Pons (tissue), 1 donor: ENCODE results near the gene ATXN2L.
"Not testable (repeated sequence)": the region's sequence is repeated elsewhere in the genome, so short reads cannot be mapped to it uniquely, and the experiment has no call there.

ENCODE experiments used
- DNase-seq: peaks from one replicate; pipeline ENCODE4 v3.0.0-alpha.2; 2016; ENCODE audit warnings: low spot score

Gene ATXN2L

DNA sequence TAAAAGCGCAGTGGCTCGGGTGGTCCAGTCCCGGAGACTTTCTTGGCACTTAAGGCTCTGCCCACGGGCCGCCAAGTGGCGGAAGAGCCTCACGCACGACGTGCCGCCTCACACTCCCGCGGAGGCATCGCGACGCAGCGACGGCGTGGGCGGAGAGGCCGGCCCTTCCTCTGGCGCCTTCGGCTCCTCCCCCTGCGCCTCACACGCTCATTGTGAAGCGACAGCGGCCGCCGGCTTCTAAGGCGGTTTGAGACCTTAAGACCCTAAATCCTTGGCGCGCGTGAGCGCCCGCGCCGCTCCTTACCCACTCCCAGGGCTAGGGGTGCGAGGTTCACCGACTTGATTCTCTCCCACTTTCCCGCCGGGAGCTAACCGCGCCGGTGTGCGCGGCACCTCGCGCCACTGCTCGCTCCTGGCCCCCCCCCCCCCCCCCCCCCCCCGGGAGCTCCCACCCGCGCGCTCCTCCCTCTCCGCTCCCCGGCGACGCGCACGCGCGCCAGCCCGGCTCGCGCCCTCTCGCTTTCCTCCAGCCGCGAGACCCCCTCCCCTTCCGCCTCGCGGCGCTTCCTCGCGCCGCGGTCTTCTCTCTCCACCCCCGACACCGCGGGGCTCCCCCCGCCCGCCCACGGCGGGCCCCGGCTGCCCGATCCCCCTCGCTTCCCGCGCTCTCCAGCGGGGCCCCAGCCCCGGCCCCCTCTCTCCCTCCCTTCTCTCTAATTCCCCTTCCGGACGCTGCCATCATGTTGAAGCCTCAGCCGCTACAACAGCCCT is at the start of gene ATXN2L:
Gene ATXN2L, plus strand, starts transcription at position 480 of the 771 bp plus-strand sequence. Its CDS starts 261 bp downstream, at position 741.
- DNase-seq, result peak; percentile 92

DNA sequence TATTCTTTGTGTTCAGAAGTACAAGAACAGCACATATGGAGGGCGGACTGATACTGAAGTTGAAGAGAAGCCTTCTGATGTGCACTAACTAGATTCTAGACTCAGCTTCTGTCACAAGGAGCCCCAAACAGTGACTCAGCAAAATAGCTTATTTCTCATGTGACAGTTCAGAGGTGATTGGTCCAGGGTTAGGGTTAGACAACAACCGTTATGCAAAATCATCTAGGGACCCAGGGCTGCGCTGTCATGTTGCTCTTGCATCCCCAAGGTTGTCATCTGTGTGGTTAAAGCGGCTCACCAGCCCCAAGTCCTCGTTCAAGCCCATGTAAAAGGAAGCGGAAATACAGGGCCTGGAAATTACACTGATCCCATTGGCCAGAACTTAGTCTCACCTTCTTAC is 41.1 kb upstream of the ATXN2L start:
- DNase-seq, result not testable (repeated sequence)

DNA sequence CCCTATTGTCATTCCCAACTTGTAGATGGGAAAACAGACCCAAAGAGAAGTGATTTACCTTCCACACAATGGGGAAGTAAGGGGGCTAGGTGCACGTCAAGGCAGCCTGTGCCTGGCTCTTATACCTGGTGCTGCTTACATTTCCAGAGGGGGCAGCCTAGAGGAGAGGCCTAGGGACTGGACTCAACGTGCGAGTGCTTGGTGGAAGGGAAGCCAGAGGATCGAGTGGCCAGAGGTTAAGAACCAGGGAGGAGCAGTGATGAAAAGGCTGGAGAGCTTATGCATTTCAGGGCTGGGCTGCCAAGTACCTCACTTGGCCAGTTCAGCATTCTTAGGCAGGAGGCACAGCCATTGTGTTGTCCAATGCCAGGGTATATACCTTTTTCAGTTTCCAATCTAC is 40.4 kb upstream of the ATXN2L start:
- DNase-seq, result not testable (repeated sequence)

DNA sequence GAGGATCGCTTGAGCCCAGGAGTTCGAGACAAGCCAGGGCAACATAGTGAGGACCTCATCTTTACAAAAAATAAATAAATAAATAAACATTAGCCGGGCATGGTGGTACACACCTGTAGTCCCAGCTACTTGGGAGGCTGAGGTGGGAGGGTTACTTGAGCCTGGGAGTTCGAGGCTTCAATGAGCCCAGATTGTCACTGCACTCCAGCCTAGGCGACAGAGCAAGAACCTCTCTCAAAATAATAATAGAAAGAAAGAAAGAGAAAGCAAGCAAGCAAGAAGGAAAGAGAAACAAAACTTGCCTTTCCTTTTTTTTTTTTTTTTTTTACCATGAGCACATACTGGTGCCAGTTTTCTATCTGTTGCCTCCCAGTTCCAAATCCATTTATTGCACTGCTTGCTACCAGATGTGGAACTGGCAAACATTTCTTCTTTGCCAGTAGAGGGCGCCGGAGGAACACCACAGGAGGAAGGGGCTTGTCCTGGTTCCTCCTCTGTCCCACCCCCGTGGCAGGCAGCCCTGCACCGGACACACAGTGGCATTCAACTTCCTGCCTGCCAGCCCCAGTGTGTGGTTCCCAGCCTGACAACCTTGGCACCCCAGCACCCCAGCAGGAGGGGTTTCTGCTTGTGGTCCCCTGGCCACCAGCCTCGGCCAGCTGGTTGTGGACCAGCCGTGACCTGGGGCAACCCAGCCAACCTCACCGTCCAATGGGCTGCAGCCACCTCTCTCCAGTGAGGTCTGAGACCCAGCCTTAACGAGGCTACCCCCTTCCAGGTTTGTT is 20.4 kb upstream of the ATXN2L start:
- peak; percentile 85 for DNase-seq

DNA sequence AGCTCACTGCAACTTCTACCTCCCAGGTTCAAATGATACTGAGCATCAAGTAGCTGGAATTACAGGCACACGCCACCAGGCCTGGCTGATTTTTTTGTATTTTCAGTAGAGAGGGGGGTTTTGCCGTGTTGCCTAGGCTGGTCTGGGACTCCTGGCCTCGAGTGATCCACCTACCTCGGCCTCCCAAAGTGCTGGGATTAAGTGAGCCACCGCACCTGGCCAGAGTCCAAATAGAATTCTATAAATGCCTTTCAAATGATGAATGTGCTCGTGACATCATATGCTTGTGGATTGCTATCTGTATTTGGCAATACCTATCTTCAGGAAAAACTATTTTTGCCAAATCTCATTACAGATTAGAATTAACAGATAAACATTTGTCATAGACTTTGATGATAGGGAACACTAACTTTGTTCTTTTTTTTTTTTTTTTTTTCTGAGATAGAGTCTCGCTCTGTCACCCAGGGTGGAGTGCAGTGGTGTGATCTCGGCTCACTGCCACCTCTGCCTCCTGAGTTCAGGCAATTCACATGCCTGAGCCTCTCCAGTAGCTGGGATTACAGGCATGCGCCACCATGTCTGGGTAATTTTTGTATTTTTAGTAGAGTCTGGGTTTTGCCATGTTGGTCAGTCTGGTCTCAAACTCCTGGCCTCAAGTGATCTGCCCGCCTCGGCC is 15.2 kb upstream of the ATXN2L start:
- DNase-seq, result not testable (repeated sequence)

DNA sequence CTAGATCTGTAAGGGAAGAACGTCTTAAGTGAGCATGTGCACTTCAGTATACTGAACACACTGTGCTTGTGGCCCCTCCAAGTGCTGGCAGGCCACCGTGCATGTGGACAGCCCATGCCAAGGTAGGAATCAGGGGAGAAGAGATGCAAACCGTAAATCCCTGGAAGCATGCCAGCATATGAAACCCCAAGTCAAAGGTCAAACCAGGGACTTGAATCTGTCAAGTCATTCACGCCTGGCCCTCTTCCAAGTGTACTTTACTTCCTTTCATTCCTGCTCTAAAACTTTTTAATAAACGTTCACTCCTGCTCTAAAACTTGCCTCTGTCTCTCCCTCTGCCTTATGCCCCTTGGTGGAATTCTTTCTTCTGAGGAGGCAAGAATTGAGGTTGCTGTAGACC is 2.8 kb upstream of the ATXN2L start:
- DNase-seq, result no peak

GRCh38 chr16:28820546-28820945 is 2.3 kb upstream of the ATXN2L start:
- not testable (repeated sequence) for DNase-seq

DNA sequence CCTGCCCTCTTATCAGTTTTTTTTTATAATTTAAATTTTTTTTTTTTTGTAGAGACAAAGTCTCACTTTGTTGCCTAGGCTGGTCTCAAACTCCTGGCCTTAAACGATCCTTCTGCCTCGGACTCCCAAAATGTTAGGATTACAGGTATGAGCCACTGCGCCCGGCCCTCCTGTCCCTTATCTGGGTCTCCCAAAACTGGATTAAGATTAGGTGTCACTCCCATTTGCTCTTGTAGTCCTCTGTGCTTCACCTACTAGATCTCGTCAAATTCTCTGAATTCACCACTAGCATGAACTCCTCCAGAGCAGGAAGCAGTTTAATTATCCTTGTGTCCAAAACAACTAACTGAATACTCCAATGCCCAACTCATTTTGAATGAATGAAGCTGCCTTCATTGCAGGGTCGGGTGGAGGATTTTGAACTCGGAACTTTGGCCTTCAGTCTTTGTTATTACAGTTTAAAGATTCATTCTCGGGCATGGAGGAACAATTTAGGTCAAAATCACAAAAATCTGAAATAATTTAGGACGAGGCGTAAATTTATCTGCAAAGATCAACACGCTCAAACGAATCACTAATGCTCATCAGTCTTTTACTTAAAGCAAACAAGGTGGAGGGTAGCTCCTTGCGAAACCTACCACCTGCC is 802 bp upstream of the ATXN2L start:
- DNase-seq, result no peak

DNA sequence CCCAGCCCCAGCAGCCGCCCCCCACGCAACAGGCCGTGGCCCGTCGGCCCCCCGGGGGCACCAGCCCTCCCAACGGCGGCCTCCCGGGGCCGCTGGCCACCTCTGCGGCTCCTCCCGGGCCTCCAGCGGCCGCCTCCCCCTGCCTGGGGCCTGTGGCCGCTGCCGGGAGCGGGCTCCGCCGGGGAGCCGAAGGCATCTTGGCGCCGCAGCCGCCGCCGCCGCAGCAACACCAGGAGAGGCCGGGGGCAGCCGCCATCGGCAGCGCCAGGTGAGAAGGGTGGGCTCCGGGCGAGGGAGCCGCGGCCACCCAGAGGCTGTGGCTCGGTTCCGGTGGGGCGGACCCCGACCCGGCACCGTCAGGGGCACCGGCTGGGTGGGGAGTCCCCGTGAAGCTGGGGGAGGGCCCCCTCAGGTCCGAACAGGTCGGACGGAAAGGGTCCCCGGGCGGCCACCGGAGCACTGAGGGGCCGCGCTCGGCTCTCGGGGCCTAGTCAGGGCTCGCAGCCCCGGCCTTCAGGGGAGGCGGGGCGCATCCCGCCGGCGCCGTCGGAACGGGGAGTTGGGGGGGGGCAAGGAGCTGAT is 583 bp downstream of the ATXN2L start:
- DNase-seq, result no peak

DNA sequence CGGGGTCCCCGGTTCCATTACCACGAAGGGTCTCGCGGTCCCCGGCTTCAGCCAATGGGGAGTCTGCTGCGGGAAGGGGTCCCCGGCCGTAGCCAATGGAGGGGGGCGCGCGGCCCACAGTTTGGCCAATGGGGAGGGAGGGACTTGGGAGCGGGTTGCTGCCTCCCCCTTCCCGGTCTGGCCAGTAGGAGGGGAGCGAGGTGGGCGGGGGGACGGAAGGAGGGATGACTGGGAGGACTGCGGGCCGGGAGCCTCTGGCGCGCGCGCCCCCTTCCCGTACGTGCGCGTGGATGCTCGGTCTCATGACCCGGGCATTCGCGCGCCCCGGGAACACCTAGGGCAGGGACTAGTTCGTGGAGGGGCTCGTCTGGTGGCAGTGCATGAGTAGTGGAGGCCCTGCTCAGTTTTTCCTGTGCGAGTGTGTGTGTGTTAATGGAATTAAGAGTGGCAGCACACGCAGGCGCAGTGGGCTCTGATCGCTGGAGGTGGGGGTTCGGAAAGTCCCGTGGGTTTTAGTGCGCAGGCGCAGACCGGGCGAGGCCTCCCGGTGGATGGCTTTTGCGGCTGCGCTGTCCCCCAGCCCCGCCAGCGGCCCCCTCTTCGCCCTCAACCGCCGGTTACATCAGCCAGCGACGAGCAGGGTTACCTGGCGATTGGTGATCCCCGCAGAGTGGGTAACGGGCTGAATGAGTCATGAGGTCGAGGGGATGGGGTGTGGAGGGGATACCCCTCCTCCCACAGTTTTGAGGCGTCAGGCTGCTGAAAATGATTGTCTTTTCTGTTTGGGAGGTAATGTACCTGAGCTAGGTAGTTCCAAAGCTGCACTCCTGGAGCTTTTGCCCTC is 1.3 kb downstream of the ATXN2L start:
- DNase-seq, result peak; percentile 94

- DNase-seq, result no peak
Observed at GRCh38 chr16:28824717-28824973, 1.8 kb downstream of the ATXN2L start.

DNA sequence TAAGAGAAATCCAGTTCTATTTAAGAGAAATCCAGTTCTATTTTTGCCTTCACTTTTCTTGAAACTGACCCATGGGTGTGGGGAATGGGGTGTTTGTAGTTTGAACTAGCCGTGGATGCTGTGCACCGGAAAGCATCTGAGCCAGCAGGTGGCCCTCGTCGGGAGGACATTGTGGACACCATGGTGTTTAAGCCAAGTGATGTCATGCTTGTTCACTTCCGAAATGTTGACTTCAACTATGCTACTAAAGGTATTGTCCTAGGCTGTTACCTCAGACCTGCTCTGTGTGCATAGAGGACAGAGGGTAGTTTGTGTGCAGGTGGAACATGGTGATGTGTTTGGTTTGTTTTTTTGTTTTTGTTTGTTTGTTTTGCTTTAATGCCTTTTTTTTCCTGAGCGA is 3.3 kb downstream of the ATXN2L start:
- no peak for DNase-seq

DNA sequence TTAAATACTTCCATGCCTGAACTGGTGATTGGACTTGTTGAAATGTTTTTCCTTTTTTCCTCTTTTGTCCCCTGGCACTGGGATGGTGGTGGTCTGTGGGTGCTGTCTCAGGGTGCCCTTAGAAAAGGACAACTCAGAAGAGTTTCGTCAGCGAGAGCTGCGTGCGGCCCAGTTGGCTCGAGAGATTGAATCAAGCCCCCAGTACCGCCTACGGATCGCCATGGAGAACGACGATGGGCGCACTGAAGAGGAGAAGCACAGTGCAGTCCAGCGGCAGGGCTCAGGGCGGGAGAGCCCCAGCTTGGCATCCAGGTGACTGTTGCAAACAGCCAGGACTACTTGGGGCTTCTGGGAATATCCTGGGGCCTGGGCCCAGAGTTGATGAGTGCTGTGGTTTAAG is 6.9 kb downstream of the ATXN2L start:
- DNase-seq, result no peak

- DNase-seq, result no peak
Observed at GRCh38 chr16:28830531-28830930, 7.7 kb downstream of the ATXN2L start.

- no peak for DNase-seq
Observed at GRCh38 chr16:28834349-28834748, 11.6 kb downstream of the ATXN2L start.

GRCh38 chr16:28834873-28835863 is 12.4 kb downstream of the ATXN2L start:
- DNase-seq, result no peak

- no peak for DNase-seq
Observed at GRCh38 chr16:28835864-28836760, 13.3 kb downstream of the ATXN2L start.

DNA sequence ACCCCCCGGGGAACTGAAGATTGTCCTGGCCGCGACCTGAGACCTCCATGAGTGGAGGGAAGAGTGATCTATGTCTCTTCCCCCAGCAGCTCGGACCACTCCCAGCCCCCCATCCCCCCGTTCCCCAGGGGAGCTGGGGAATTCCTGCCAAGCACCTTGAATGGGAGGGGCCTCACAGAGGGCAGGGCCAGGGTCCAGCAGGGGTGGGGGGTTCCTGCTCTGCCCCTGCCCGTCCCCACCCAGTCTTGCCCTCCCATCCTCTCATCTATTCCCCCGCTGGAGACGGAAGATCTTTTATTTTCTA is 13.9 kb downstream of the ATXN2L start:
- no peak for DNase-seq
